UCSD-AML1 (cell line): ENCODE measurements around the gene SERPINA5.
"Not testable (repeated sequence)": the region's sequence is repeated elsewhere in the genome, so short reads cannot be mapped to it uniquely, and the experiment has no call there.

Source experiments
- DNase-seq: peaks from one replicate; lab custom pipeline; 2025; ENCODE audit not compliant: unreplicated experiment; lab: John Stamatoyannopoulos, UW

Gene SERPINA5

GRCh38 chr14:94598816-94599655 lies 17.8 kb downstream of the SERPINA5 start:
- no peak for DNase-seq

- no peak for DNase-seq
These were observed 18.4 kb downstream of the SERPINA5 start for GRCh38 chr14:94599656-94600004.

DNA sequence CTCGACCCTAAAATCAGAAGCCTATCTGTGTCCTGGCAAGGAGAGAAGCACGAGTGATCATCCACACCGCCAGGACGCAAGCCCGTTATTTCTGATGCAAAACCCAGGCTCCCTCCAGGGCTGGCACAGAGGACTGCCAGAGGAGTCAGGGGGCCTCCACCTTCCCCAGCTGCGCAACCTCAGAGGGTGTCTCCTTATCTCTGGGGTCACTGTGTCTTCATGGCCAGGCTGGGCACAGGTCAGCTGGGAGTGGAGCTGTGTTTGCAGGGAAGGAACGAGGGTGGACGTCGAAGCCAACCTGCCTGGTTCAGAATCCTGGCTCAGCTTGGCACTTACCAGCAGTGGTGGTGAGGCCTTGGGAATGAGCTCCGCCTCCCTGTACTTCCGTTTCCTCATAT lies 18.9 kb downstream of the SERPINA5 start:
- no peak for DNase-seq

- no peak for DNase-seq
These were observed 20.7 kb downstream of the SERPINA5 start for GRCh38 chr14:94601884-94602391.

DNA sequence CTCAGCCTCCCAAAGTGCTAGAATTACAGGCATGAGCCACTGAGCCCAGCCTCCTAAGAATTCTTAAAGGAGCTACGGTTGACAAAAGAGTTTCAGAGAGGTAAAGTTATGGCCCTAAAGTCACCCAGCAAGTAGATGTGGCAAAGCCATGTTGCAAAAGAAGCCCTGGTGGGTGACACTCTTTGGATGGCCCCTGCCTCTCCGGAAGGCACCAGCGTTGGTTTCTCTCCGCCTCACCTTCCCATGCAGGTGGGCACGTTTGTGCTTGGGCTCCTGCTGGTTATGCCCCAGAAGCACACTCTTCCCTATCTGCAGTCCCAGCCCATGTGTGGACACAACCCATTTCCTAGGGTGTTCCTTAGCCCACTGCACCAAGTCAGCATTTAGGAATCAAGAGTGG lies 21.5 kb downstream of the SERPINA5 start:
- no peak for DNase-seq

- no peak for DNase-seq
These were observed 24.1 kb downstream of the SERPINA5 start for GRCh38 chr14:94605361-94605760.

DNA sequence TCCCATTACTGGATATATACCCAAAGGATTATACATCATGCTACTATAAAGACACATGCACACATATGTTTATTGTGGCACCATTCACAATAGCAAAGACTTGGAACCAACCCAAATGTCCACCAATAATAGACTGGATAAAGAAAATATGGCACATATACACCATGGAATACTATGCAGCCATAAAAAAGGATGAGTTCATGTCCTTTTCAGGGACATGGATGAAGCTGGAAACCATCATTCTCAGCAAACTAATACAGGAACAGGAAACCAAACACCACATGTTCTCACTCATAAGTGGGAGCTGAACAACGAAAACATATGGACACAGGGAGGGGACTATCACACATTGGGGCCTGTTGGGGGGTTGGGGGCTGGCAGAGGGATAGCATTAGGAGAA lies 27.7 kb downstream of the SERPINA5 start:
- not testable (repeated sequence) for DNase-seq

GRCh38 chr14:94611179-94611578 lies 30.0 kb downstream of the SERPINA5 start:
- no peak for DNase-seq

- DNase-seq = no peak
These were observed 30.9 kb downstream of the SERPINA5 start, which contains the start of gene SERPINA3 for GRCh38 chr14:94612174-94612573. SERPINA3 (plus strand) TSS chr14:94612391; CDS start chr14:94614442, 2,051 bp downstream.

- DNase-seq = no peak
These were observed 31.6 kb downstream of the SERPINA5 start for GRCh38 chr14:94612580-94613554.

GRCh38 chr14:94613720-94614644 lies 32.8 kb downstream of the SERPINA5 start:
- no peak for DNase-seq

- no peak for DNase-seq
These were observed 33.6 kb downstream of the SERPINA5 start for GRCh38 chr14:94614802-94615201.

DNA sequence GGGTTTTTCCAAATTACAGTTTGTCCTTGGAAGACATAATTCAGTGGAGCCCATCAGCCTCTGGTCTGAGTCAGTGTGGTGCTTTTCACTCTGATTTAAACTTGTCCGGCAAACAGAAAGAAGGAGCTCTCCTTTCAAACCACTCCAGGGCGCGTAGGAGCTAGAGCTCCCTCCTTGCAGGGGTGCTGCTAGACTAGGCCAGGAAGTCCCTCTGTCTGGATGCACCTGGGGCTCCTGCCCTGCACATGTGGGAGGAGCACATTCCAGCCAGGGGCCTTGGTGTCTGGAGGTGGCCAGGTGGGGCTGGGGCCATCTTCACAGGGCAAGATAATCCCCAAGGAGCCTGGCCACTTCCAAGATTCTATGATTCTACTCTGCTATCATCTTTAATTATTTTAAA lies 34.0 kb downstream of the SERPINA5 start:
- no peak for DNase-seq

DNA sequence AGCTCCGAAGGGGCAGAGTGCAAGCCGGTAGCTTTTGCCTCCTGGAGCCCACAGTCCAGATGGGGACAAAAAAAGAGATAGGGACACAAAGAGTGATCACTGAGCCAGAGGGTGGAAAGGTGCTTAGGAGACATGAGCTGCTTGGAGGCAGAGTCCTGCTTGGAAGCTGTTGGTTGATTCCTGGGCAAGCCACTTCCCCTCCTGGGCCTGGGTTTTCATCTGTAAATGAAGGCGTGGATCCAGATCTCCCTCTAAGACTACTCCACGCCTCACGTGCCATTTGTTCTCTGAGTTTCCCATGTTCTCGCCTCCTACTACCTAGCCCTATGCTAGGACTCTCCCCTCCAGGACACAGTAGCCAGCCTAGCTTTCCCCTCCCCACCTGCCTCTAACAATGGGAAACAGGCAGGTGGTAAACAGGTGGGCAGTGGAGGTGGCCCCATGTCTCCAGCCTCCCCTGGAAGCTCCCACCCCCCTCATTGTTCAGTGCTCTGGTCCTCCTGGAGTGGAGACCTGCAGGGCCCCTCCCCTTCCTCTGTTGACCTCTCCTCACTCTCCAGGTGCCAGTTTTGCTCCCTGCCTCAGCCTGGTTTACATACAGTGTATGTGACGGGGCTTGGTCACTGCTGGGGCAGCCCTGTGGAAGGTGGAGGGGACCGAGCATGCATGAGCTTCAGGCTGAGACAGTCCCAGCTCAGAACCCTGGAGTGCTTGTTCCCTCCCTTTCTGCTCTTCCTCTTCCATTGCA lies 34.8 kb downstream of the SERPINA5 start:
- no peak for DNase-seq

GRCh38 chr14:94617366-94617941 lies 36.2 kb downstream of the SERPINA5 start:
- no peak for DNase-seq

DNA sequence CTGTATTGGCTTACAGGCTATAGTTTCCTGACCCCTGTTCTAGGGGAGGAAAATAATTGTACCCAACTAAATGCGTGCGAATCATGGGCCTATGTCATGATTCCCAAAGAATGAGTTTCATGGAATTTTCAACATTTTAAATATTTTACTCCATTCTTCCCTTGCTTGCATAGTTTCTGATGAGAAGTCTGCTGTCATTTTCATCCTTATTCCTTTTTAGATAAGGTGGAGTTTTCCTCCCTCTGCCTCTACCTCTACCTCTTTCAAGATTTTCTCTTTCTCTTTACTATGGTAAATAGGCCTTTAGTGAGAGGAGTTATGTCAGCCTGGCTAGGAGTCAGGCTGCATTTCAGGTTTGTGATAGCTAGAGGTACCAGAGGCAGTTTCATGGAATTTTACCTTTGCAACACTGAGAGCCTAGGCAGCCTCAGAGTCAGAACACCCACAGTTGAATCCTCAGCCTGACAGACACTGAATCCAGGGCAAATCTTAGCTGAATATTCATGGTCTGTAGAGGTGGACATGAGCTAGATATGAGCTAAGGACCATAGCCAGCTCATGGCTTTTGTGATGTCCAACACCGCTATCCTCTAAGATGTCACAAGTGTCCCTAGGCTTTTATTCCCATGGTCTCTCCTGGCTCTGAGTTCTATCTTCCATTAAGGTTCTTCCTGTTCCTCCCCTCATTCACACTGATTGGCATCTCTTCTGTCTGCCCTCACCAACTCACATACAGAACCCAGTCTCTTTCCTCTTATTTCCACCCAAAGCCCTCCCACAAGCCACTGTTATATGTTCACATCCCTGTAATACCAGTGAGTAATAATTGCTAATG lies 37.0 kb downstream of the SERPINA5 start:
- DNase-seq = no peak

- no peak for DNase-seq
These were observed 38.1 kb downstream of the SERPINA5 start for GRCh38 chr14:94619297-94619696.

- no peak for DNase-seq
These were observed 39.4 kb downstream of the SERPINA5 start for GRCh38 chr14:94620597-94620996.
